Kidney glomerular epithelial cell (primary cell): ENCODE data around the gene BANF1.

Experiments used
- DNase-seq: peaks from one replicate; lab custom pipeline; 2025; lab: John Stamatoyannopoulos, UW

Gene BANF1

DNA sequence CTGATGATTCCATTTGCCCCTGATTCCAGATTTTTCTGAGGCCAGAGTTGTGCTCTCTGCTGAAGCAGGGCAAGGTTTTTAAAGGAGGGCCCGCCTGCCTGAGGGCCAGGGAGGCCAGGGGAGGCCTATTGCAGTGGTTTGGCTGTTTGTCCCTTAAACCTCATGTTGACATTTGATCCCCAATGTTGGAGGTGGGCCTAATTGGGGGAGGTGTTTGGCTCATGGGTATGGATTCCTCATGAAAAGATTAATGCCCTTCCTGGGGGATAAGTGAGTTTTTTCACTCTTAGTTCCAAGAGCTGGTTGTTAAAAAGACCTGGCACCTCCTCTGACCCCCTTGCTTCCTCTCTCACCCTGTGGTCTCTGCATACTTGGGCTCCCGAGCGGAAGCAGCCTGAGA, 37.5 kb downstream of the BANF1 start:
- DNase-seq = no peak

DNA sequence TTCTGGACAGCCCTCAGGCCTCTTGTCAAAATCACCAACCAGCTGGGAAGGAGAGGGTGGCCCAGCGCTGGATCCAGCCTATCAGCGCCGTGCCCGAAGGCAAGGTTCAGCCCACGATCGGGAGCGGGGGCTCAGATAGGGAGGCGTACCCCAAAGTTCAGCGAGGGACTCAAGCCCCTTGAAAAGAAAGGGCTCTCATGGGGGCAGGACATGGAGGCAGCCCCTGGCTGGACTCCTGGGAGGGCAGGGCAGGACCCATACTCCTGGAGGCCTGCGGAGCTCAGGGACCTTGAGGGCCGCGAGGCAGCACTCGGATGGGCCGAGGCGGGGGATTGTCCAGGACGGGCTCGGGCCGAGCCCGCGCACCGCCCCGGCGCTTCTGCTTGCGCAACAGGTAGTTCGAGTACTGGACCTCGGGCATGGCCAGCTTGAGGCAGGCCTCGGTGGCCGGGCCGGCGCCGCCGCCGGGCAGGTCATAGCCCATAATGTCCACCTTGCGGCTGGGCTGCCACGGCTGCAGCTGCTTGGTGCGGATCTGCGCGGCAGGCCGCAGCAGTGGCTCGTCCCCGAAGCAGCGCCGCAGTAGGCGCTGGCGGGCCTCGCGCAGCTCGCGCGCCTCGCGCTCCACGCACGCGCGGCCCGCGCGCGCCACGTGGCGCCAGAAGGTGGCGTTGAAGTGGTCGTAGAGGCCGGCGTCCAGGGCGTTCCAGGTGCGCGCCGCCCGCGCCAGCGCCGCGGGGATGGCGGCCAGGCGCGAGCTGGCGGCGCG, 40.1 kb downstream of the BANF1 start:
- no peak for DNase-seq

DNA sequence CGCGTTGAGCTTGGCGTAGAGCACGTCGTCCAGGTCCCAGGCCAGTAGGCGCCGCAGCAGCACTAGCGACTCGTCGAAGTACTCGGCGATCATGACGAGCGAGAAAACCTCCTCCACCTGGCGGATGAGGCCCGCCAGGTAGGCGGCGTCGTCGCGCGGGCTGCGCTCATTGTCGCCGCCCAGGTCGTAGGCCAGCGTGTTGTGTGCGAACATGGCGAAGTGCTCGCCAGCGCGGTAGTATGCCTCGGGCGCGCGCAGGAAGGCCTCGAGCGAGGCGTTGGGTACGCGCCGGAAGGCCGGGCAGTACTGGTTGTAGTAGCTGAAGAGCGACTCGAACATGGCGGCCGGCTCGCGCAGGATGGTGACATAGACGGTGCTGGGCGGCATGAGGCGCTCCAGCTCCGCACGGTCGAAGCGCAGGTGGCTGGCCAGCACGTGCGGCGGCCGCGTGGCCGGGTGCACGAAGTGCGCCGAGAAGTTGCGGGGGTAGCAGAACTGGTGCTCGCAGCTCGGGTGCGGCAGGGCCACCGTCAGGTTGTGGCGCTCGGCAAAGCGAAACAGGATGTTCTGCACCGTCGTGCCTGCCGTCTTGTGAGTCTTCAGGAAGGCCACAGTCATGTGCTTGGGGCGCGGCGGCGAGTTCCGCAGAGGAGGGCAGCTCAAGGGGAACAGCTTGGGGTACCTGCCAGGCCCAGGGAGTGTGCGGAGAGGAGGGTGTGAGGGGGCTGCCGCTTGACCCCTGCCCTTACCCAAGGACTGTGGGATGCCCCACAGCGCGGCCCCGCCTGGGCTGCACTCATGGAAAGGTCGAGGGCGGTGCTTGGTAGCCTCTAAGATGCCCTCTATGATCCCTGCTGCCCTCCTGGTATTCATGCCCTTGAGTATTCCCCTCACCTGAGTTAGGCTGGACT, 40.9 kb downstream of the BANF1 start:
- no peak for DNase-seq

DNA sequence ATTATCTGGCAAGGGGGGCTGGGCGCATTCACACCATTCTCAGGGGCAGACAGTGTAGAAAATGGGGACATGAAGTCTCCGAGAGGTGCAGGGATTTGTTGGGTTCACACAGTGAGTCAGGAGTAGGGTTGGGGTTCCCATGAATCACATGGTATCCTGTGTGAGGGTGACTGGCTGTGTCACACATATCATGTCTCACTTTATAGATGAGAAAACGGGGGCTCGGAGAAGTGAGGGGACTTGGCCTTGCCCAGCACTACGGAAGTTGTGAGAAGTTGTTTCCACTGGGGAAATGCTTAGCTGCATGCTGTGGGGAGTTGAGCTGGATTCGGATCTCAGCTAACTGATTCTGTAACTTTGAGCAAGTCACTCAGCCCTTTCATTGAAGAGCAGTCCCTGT, 42.5 kb downstream of the BANF1 start:
- no peak for DNase-seq

DNA sequence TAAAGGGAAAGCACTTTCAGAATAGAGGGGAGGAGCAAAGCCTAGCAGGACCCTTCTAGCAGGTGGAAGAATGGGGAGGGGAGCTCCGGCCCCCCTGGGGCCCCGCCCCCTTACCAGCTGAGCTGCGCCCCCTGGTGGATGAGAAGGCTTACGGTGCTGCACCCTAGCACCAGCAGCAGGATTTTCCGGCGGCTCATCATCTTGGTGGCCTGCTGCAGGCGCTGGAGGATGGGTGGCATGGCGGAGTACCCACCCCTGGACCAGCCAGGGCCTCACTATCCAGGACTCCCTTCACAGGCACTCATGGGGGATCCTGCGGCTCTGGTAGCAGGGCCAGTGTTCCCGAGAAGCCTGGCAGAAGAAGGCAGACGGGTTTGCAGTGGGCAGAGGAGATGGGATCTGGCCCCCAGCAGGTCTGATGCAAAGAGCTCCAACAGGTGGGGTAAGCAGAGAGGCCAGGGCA, 42.9 kb downstream of the BANF1 start:
- DNase-seq = peak; percentile 51

DNA sequence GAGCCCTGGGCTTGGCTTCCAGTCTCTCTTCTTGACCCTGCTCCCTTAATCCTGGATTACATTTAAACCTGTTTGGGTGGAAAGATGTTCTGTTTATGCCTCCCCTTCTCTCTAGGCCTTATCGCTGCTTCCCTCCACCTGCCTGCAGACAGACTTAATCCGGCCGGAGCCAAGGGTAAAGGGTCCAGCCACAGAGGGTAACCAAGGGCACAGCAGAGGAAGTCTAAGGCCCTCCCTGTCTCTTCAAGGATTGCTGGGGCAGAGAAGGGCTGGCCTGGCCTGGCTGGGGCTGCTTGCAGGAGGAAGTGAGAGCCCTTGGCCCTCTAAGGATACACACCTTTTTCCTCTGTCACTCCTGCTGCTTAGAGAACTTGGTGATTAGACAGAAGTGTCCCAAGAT, 44.6 kb downstream of the BANF1 start:
- DNase-seq = no peak

DNA sequence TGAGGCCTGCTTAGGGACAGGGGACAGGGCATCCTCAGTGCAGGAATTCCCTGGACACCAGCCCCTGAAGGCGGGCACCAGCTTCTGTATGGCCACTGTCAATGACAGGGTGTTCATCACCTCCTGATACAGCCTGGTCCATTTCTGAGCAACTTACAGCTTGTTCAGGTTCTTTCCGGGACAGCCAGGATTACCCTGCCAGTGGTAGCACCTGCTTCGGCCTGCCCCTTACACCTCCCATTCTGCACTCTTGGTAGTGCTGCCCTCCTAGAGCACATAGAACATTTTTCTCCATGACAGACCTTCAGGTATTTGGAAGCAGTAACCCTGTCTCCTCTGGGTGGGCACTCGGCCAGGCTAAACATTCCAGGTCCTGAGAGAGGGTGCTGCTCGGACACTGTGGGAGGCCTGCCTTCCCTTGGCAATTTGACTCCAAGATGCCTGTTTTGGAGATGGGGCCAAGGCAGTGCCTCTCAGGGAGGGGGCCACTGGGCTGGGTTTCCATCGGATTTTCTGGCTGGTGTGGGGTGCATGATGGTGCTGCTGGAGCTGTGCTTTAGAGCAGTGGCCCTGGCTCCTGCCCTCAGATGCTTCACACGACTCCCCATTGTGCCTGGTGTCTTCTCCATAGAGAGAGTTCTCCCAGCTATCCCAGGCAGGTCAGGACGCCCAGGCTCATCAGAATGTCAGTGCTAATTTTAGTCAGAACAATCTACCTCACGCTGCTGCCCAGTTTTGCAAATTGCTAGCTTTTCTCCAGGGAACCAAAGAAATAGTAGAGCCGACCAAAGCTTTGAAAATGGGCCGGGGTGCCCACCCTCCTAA, 45.5 kb downstream of the BANF1 start:
- DNase-seq = peak; percentile 86

DNA sequence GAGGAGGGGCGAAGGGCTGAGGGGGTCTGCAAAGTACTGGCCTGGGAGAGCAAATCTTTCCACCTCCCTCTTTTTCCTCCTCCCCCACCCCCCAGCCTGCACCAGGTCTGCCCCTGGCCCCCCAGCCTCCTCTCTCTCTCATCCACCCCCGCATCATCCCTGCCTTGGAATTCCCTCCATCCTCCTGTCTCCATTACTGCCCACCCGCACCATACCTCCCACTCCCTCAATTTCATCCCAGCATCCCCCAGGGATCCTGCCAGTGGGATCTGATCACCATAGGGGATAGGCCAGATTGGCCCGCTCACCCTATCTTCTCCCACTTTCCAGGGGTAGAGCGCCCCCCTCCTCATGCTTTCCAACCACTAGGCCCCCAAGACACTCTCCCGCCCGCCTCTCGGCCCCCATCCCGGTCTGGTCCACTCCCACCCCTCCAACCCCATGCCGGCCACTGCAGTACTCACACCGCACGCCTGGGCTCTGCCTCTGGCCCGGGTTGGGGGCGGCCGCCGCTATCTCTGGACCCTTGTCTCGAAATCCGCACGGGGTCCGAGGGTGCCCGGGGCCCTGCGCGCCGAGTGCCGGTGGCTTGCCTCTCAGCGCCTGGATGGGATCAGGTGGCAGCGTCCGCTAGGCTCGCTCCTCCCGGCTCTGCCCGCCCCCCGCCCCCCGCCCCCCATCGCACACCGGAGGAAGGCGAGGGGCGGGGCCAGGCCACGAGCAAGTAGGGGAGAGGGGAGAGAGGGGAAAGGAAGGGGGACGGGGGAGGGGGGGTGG, 46.4 kb downstream of the BANF1 start, which contains the start of gene GAL3ST3:
Gene GAL3ST3, minus strand, starts transcription at position 615 of the 777 bp plus-strand sequence. CDS start 3,746 bp downstream, outside the sequence.
- no peak for DNase-seq

DNA sequence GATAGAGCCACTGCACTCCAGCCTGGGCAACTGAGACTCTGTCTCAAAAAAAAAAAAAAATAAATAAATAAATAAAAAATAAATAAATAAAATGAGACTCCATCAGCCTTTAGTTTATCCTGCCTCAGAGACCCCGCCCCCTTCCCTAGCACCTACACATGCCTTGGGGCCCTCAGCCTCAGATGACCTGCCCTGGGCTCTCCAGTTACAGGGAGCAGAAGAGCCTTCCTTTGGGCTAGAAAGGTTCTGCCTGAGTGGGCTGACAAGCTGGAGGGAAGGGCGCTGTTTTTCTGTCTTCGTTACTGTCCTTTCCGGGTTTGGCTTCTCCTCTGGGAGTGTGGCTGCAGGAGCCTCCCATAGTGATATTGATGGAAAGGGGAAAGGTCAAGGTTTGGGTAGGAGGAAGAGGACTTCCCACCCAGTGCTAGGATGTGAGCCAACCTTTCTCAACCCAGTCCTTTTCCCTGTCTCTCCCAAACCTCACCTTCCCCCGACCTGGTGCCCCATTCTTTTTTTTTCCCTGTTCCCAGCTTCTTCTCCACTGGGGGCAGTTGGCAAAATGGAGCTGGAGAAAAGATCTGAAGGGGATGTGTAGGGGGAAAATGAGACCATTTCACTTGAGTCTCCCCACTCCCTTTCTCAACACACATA, 48.4 kb downstream of the BANF1 start:
- DNase-seq = no peak

DNA sequence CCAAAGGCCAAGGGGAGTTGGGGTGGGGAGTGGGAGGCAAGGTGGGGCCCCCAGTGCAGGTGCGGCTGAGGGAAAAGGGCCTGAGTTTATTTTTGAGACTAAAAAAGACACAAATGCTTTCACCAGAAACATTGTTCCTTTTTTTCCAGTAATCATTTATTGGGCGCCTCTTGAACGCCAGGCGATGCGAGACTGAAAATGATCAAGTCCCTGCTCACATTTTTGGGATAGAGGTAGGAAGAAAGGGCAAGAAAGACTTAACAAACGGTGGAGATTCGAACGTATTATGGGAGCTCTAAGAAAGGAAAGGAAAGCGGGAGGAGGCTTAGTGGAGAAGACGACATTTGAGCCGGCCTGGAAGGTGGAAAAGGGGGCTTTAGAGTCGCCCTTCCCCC, 49.1 kb downstream of the BANF1 start:
- DNase-seq = no peak

DNA sequence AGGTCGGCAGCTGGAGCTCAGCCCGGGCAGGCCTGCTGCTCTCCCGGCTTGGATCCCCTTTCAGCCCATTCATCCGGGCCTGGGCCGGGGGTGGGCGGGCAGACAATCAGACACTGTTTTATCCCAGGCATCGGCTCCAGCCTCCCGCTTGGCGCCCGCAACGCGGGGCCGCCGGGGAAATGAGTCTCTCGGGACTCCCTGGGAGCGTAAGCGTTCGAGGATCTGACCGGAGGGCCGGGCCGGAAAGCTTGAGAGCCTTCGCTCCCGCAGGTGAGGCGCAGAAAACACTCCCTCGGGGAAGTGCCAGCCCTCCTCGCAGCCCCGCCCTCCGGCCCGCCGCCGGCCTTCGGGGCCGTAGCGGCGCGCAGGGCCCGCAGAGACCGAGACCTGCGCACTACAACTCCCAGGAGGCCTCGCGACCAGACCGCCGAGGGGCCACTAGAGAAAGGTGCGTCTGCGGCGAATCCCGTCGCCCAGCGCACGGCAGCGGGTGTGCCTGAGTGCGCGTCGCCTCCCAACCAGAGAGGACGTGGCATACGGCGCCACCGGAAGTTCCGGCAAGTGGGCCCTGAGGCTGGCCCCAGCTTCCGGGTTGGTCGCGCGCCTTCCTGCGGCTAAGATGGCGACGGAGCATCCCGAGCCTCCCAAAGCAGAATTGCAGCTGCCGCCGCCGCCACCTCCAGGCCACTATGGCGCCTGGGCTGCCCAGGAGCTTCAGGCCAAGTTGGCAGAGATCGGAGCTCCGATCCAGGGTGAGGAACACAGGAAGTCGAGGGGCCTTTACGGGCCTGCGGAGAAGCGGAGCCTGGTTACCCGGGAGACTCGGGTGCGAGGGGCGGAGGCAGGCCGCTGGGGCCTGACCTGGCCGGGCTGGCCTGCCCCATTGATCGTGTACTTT, 49.7 kb downstream of the BANF1 start, which contains the start of gene SF3B2:
Gene SF3B2, plus strand, starts transcription at position 599 of the 898 bp plus-strand sequence. Its CDS starts 21 bp downstream, at position 620.
- DNase-seq = peak; percentile 93

DNA sequence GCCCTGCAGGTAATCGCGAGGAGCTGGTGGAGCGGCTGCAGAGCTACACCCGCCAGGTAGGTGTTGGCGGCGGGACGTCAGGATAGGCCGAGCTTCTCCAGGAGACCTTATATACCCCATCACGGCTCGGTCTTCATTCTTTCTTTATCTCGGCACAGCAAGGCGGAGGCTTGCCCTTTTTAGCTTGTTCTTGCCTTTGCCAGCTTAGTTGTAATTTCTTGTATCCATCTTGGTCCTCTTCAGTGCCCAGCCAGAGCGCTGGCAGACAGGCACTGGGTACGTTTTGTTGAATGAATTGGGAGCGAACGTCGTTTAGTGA, 50.3 kb downstream of the BANF1 start:
- no peak for DNase-seq
